ENCODE data around the gene WEE2.

- no peak for TF ChIP-seq CTCF (IDR thresholded peaks at IDR 0.05)
- TF ChIP-seq EP300 (IDR thresholded peaks at IDR 0.05): no peak
- TF ChIP-seq POLR2A (IDR thresholded peaks at IDR 0.05): no peak
Measured at GRCh38 chr7:141691961-141692360, 16.2 kb upstream of the WEE2 start.

All from sigmoid colon (tissue), 4 donors.